Brain microvascular endothelial cell (primary cell): ENCODE data around the gene ERO1B.

Source experiments
- DNase-seq: peaks from one replicate; pipeline ENCODE4 v3.0.0-alpha.2; 2020
- H3K27ac ChIP-seq: fragments of 250-450 bp; sonication (Bioruptor Pico); 2 replicates; pipeline ENCODE4 v1.5.1; 2020; ENCODE audit warnings: mild to moderate bottlenecking, moderate library complexity
- H3K27me3 ChIP-seq: fragments of 250-450 bp; sonication (Bioruptor Pico); replicated peaks from 2 replicates; pipeline ENCODE4 v1.5.1; 2020; ENCODE audit warnings: mild to moderate bottlenecking
- H3K36me3 ChIP-seq: fragments of 250-450 bp; sonication (Bioruptor Pico); replicated peaks from 2 replicates; pipeline ENCODE4 v1.5.1; 2020; ENCODE audit warnings: mild to moderate bottlenecking
- H3K4me3 ChIP-seq: 2 replicates; pipeline ENCODE4 v1.5.1; 2011; ENCODE audit warnings: low read depth, mild to moderate bottlenecking, control low read depth, low read length, moderate library complexity
- in situ Hi-C: cut with HindIII; loops from 2 replicates; pipeline ENCODE4 v1.10.0; 2017; ENCODE audit warnings: low sequenced_read_pairs, low pct_ligation_motif_present
- TF ChIP-seq, protein P1 (sequence below): IDR thresholded peaks from 2 replicates; pipeline ENCODE4 v1.5.1; 2011; ENCODE audit warnings: low read depth, mild to moderate bottlenecking, moderate library complexity, low read length, control low read depth, inconsistent platforms; ENCODE audit errors: missing control alignments

ERO1B gene

DNA sequence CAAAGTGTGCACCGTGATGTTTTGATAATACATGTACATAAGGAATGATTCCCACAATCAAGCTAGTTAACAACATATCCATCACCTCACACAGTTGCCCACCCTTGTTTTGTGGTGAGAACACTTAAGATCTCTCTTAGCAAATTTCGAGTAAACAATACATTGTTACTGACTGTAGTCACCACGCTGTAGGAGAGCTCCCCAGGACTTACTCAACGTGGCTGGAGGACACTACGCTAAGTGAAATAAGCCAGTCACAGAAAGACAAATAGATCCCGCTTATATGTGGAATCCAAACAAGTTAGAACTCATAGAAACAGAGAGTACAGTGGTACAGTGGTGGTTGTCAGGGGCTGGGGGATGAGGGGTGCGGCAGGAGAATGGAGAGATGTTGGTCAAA lies 114.6 kb downstream of the ERO1B start:
- TF ChIP-seq, protein P1, sequence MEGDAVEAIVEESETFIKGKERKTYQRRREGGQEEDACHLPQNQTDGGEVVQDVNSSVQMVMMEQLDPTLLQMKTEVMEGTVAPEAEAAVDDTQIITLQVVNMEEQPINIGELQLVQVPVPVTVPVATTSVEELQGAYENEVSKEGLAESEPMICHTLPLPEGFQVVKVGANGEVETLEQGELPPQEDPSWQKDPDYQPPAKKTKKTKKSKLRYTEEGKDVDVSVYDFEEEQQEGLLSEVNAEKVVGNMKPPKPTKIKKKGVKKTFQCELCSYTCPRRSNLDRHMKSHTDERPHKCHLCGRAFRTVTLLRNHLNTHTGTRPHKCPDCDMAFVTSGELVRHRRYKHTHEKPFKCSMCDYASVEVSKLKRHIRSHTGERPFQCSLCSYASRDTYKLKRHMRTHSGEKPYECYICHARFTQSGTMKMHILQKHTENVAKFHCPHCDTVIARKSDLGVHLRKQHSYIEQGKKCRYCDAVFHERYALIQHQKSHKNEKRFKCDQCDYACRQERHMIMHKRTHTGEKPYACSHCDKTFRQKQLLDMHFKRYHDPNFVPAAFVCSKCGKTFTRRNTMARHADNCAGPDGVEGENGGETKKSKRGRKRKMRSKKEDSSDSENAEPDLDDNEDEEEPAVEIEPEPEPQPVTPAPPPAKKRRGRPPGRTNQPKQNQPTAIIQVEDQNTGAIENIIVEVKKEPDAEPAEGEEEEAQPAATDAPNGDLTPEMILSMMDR, result no peak

DNA sequence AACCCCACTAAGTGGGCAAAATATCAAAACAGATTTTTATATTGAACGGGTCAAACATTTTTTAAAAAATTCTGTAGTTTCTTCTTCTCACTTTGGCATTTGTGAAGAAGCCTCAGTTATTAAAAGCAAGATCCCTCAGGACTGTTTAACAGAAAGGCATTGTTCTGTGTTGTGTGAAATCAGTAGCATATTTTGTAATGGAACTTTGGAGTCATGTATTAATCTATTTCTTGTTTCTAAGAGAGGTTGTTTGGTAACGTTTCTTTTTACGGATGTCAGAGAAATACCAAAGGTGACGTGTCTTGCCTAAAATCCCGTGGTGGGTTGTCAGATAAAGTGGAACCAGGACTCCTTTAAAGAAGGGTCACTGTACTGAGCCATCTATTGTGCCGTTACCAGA lies 115.7 kb downstream of the ERO1B start:
- H3K36me3 ChIP-seq, result no peaks in the 10 kb centered on the region
- TF ChIP-seq, protein P1, result no peak
- in situ Hi-C loops, result no loop called here
- H3K27me3 ChIP-seq, result no peaks in the 10 kb centered on the region
- DNase-seq, result no peak
- H3K27ac ChIP-seq, result no peak overlapping the region
- H3K4me3 ChIP-seq, result no peak overlapping the region

More for the DNA sequence above, 114.6 kb downstream of the ERO1B start:
- in situ Hi-C loops, result no loop called here
- H3K27ac ChIP-seq, result no peak overlapping the region
- no peak overlapping the region for H3K4me3 ChIP-seq
- H3K27me3 ChIP-seq, result no peaks in the 10 kb centered on the region
- H3K36me3 ChIP-seq, result no peaks in the 10 kb centered on the region
- DNase-seq, result no peak
